Fibroblast of pulmonary artery (primary cell): ENCODE data around the gene CD101.

Source experiments
- DNase-seq: peaks from one replicate; pipeline ENCODE4 v3.0.0-alpha.2; 2010; ENCODE audit warnings: low read depth
- H3K4me3 ChIP-seq: replicated peaks from 2 replicates; pipeline ENCODE4 v1.5.1; 2011; ENCODE audit warnings: low read depth, mild to moderate bottlenecking, control low read depth, low read length, moderate library complexity
- TF ChIP-seq, protein P1 (sequence below): IDR thresholded peaks from 2 replicates; pipeline ENCODE4 v1.5.1; 2011; ENCODE audit warnings: mild to moderate bottlenecking, control low read depth, low read length, inconsistent platforms; ENCODE audit errors: missing control alignments

The CD101 gene

DNA sequence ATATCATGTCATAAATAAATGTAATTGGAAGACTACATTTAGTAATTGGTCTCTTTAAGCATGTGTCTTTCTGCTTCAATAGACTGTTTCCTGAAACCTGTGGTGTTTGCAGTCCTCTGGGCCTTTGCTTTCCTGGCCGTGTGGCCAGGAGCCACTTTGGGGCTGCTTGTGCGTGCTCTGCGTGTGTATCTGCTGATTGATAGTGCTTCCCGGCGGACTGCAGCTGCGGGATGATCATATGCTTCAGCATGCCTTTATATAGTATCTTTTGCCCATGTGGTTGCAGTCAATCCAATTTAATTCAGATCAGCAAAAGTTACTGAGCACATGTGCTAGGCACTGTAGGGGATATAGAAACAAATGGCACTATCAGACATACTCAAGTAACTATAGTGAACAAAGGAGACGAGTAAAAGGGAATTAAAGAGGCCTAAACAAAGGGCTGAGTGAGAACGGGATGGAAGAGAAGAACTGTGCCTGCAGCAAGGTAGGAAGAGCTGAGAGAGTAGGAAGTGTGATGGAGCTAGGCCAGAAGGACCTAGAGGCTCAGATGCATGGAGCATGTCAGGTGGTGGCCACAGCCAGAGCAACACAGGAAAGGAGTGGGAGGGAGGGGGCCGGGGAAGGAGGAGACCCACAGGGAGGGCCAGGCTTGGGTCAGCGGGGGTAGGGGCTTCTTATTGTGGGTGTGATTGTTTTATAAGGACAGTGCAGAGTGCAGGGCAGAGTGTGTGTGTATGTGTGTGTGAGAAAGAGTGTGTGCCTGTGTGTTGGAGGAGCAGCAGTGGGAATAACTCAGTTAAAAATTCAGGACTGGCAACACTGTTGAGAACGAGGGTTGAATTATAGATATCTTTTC, 31.4 kb downstream of the CD101 start:
- DNase-seq = no peak
- TF ChIP-seq, protein P1, sequence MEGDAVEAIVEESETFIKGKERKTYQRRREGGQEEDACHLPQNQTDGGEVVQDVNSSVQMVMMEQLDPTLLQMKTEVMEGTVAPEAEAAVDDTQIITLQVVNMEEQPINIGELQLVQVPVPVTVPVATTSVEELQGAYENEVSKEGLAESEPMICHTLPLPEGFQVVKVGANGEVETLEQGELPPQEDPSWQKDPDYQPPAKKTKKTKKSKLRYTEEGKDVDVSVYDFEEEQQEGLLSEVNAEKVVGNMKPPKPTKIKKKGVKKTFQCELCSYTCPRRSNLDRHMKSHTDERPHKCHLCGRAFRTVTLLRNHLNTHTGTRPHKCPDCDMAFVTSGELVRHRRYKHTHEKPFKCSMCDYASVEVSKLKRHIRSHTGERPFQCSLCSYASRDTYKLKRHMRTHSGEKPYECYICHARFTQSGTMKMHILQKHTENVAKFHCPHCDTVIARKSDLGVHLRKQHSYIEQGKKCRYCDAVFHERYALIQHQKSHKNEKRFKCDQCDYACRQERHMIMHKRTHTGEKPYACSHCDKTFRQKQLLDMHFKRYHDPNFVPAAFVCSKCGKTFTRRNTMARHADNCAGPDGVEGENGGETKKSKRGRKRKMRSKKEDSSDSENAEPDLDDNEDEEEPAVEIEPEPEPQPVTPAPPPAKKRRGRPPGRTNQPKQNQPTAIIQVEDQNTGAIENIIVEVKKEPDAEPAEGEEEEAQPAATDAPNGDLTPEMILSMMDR = no peak
- no peak overlapping the region for H3K4me3 ChIP-seq

DNA sequence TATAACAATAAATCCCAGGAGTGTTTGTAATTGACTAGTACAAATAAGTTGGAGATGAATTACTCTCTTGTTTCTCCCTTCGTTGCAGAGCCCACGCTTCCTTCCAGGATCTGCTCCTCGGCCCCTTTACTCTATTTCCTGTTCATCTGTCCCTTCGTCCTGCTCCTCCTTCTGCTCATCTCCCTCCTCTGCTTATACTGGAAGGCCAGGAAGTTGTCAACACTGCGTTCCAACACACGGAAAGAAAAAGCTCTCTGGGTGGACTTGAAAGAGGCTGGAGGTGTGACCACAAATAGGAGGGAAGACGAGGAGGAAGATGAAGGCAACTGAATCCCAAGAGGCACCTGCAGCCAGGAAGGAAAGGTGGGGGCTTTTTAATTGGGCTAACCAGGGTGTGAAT, 32.2 kb downstream of the CD101 start:
- DNase-seq = no peak
- H3K4me3 ChIP-seq = no peak overlapping the region
- TF ChIP-seq, protein P1 = no peak

DNA sequence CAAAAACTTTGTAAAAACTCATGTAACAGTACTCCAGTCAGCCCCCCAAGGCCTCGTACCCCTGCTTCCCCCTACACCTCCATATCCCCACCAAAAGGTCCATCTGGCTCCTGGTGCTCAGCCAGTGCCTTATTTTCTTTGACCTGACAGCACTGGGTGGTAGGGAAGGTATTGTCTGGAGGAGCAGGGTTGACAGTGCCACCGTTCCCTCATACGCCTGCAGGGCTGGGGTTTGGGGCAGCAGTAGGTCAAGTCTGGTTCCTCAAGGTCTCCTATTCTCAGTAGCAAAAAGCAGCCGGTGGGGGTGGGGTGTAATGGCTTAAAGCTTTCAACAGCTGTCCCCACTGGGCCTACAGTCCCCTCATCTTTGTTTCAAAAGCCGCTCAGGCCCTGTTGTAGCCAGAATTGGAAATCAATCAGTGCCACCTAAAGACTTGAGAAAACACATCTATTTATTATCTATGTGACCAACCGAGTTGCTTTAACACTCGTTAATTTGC, 33.3 kb downstream of the CD101 start:
- H3K4me3 ChIP-seq = no peak overlapping the region
- TF ChIP-seq, protein P1 = no peak
- no peak for DNase-seq

DNA sequence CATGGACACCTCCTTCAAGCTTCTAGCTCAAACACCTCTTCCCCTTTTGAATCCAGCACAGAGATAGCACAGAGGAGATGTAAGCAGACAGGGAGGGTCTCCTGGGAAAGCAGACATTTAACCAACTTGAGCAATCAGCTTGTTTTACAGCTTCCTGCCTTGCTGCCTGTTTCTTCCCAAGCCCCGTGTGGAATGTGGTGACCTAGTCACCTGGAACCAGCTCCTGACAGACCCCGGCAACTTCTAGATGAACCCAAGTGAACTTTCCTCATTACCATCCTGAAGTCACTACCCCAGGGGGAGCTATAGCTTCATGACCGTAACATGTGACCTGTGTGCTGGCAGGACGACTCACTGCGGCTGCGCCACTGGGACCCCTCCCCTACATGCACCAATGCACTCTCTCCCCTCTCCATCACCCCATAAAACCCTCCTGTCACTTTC, 34.5 kb downstream of the CD101 start:
- peak; percentile 32 for DNase-seq
- TF ChIP-seq, protein P1 = no peak
- no peak overlapping the region for H3K4me3 ChIP-seq

DNA sequence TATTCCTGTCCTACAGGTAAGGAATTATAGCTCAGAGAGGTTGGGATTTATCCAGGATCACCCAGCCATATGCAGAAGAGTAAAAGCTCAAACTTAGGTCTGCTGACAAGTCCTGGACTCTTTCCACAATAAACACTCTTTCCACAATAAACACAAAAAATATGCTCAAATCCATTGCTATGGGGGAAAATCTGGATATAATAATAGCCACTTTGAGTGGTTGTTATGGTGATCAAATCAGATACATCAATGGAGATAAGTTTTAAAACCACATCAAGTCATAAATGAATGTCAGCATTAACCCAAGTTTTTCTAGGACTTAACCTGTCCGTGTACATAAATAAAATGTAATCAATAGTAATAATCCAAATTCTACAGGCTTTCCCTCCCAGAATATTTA, 36.2 kb downstream of the CD101 start:
- TF ChIP-seq, protein P1 = no peak

DNA sequence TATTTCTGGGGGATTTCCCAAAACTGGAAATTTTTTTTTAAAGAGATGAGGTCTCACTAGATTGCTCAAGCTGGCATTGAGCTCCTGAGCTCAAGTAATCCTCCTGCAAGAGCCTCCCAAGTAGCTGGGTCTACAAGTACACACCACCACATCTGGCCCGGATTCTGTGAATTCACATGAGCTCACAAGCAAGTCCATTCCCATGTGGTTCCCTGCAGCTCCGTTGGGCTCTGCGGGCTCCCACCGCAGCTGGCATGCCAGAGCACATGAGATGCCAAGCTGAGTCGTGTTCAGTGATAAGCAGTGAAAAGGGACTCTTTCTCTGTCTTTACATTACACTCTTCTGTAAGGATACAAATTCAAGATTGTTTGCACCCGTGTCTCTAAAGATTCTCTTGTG, 36.7 kb downstream of the CD101 start:
- H3K4me3 ChIP-seq = no peak overlapping the region
- DNase-seq = no peak
- TF ChIP-seq, protein P1 = no peak

More for the DNA sequence above, 36.2 kb downstream of the CD101 start:
- H3K4me3 ChIP-seq = no peak overlapping the region
- no peak for DNase-seq
